BLaER1 (cell line): ENCODE data around the gene NCAPD3.

ENCODE experiments used
- H3K27ac ChIP-seq: shearing (Covaris generic); formaldehyde crosslinking; 2 replicates; pipeline ENCODE4 v1.8.1; 2022
- H3K27me3 ChIP-seq: shearing (Covaris generic); formaldehyde crosslinking; 2 replicates; pipeline ENCODE4 v1.8.1; 2022
- H3K36me3 ChIP-seq: shearing (Covaris generic); formaldehyde crosslinking; 2 replicates; pipeline ENCODE4 v1.8.1; 2022
- H3K4me1 ChIP-seq: shearing (Covaris generic); formaldehyde crosslinking; 2 replicates; pipeline ENCODE4 v1.8.1; 2022
- H3K4me2 ChIP-seq: shearing (Covaris generic); formaldehyde crosslinking; 2 replicates; pipeline ENCODE4 v1.8.1; 2022
- H3K4me3 ChIP-seq: shearing (Covaris generic); formaldehyde crosslinking; 2 replicates; pipeline ENCODE4 v1.8.1; 2022
- H3K9ac ChIP-seq: shearing (Covaris generic); formaldehyde crosslinking; 2 replicates; pipeline ENCODE4 v1.8.1; 2022
- H3K9me3 ChIP-seq: shearing (Covaris generic); formaldehyde crosslinking; 2 replicates; pipeline ENCODE4 v1.8.1; 2022
- H4K20me1 ChIP-seq: shearing (Covaris generic); formaldehyde crosslinking; 2 replicates; pipeline ENCODE4 v1.8.1; 2022
- Cebpa-rat ChIP-seq: shearing (Covaris generic); IDR thresholded peaks from 2 replicates; pipeline ENCODE4 v1.8.1; 2022

The NCAPD3 gene

GRCh38 chr11:134223836-134224709, at the start of gene NCAPD3, which contains the start of gene VPS26B:
Gene NCAPD3, minus strand, starts transcription at chr11:134223967. Its CDS starts 41 bp downstream, at chr11:134223926.
Gene VPS26B, plus strand, starts transcription at chr11:134224671. Its CDS starts 452 bp downstream, at chr11:134225123.
- peaks cover 29% of the 10 kb centered on the region for H3K27me3 ChIP-seq
- peak within 1 kb of the TSS; percentile 91 for H3K4me3 ChIP-seq
- H3K36me3 ChIP-seq, result peaks cover 16% of the 10 kb centered on the region
- H3K4me2 ChIP-seq, result peak within 1 kb of the TSS; percentile 99
- no peaks in the 10 kb centered on the region for H3K9me3 ChIP-seq
- H4K20me1 ChIP-seq, result peaks cover 82% of the 10 kb centered on the region
- peaks cover 62% of the 10 kb centered on the region for H3K4me1 ChIP-seq
- peak within 1 kb of the TSS; percentile 79 for H3K27ac ChIP-seq
- H3K9ac ChIP-seq, result peak within 1 kb of the TSS; percentile 83
- no peak for TF ChIP-seq Cebpa-rat

GRCh38 chr11:134273317-134273712, 49.5 kb upstream of the NCAPD3 start:
- Histone ChIP-seq H3K4me2 (no peak overlapping the region), H3K9me3 (peaks cover 3% of the 10 kb centered on the region), H3K36me3 (no peaks in the 10 kb centered on the region), H3K27me3 (peaks cover 71% of the 10 kb centered on the region), H3K9ac (no peak overlapping the region), H3K4me1 (peaks cover 51% of the 10 kb centered on the region), H3K4me3 (no peak overlapping the region), H3K27ac (no peak overlapping the region), H4K20me1 (peaks cover 53% of the 10 kb centered on the region)
- no peak for TF ChIP-seq Cebpa-rat

GRCh38 chr11:134272381-134273316, 48.9 kb upstream of the NCAPD3 start:
- H4K20me1 ChIP-seq, result peaks cover 47% of the 10 kb centered on the region
- no peak overlapping the region for H3K4me2 ChIP-seq
- TF ChIP-seq Cebpa-rat, result no peak
- no peak overlapping the region for H3K4me3 ChIP-seq
- H3K27me3 ChIP-seq, result peaks cover 69% of the 10 kb centered on the region
- no peaks in the 10 kb centered on the region for H3K36me3 ChIP-seq
- H3K9ac ChIP-seq, result no peak overlapping the region
- H3K4me1 ChIP-seq, result peaks cover 45% of the 10 kb centered on the region
- H3K9me3 ChIP-seq, result no peaks in the 10 kb centered on the region
- H3K27ac ChIP-seq, result no peak overlapping the region

- no peaks in the 10 kb centered on the region for H3K36me3 ChIP-seq
- H3K4me3 ChIP-seq, result no peak overlapping the region
- H3K27me3 ChIP-seq, result peaks cover 62% of the 10 kb centered on the region
- H4K20me1 ChIP-seq, result peaks cover 40% of the 10 kb centered on the region
- no peak for TF ChIP-seq Cebpa-rat
- no peaks in the 10 kb centered on the region for H3K9me3 ChIP-seq
- H3K27ac ChIP-seq, result no peak overlapping the region
- H3K4me2 ChIP-seq, result no peak overlapping the region
- H3K4me1 ChIP-seq, result peaks cover 38% of the 10 kb centered on the region
- H3K9ac ChIP-seq, result no peak overlapping the region
These were observed 48.2 kb upstream of the NCAPD3 start for GRCh38 chr11:134271978-134272377.

GRCh38 chr11:134270250-134270714, 46.5 kb upstream of the NCAPD3 start:
- H3K4me3 ChIP-seq, result no peak overlapping the region
- H3K4me1 ChIP-seq, result peaks cover 21% of the 10 kb centered on the region
- peak overlapping the region; percentile 53 for H3K4me2 ChIP-seq
- H3K27ac ChIP-seq, result no peak overlapping the region
- peaks cover 23% of the 10 kb centered on the region for H4K20me1 ChIP-seq
- H3K9ac ChIP-seq, result no peak overlapping the region
- H3K9me3 ChIP-seq, result no peaks in the 10 kb centered on the region
- H3K36me3 ChIP-seq, result no peaks in the 10 kb centered on the region; the same call in 1 of the 2 replicates
- no peak for TF ChIP-seq Cebpa-rat
- H3K27me3 ChIP-seq, result peaks cover 45% of the 10 kb centered on the region

- peaks cover 22% of the 10 kb centered on the region for H3K27me3 ChIP-seq
- peaks cover 16% of the 10 kb centered on the region for H3K4me1 ChIP-seq
- H3K27ac ChIP-seq, result no peak overlapping the region
- H3K4me3 ChIP-seq, result no peak overlapping the region
- H3K9me3 ChIP-seq, result no peaks in the 10 kb centered on the region
- TF ChIP-seq Cebpa-rat, result no peak
- no peak overlapping the region for H3K9ac ChIP-seq
- no peak overlapping the region for H3K4me2 ChIP-seq
- H3K36me3 ChIP-seq, result peaks cover 13% of the 10 kb centered on the region; the same call in 1 of the 2 replicates
- peaks cover 4% of the 10 kb centered on the region; the same call in 1 of the 2 replicates for H4K20me1 ChIP-seq
These were observed 44.2 kb upstream of the NCAPD3 start for GRCh38 chr11:134267966-134268365.

GRCh38 chr11:134267461-134267860, 43.7 kb upstream of the NCAPD3 start:
- Histone ChIP-seq H3K4me2 (no peak overlapping the region), H3K27ac (no peak overlapping the region), H3K36me3 (peaks cover 18% of the 10 kb centered on the region; the same call in 1 of the 2 replicates), H3K27me3 (peaks cover 17% of the 10 kb centered on the region), H3K9me3 (no peaks in the 10 kb centered on the region), H3K4me1 (peaks cover 11% of the 10 kb centered on the region), H3K9ac (no peak overlapping the region), H4K20me1 (no peaks in the 10 kb centered on the region), H3K4me3 (no peak overlapping the region)
- no peak for TF ChIP-seq Cebpa-rat

- Histone ChIP-seq H4K20me1 (no peaks in the 10 kb centered on the region), H3K4me2 (no peak overlapping the region), H3K4me3 (no peak overlapping the region), H3K27me3 (peaks cover 11% of the 10 kb centered on the region), H3K27ac (no peak overlapping the region), H3K36me3 (peaks cover 24% of the 10 kb centered on the region), H3K4me1 (peaks cover 16% of the 10 kb centered on the region), H3K9ac (no peak overlapping the region), H3K9me3 (no peaks in the 10 kb centered on the region)
- TF ChIP-seq Cebpa-rat, result no peak
These were observed 43.1 kb upstream of the NCAPD3 start for GRCh38 chr11:134266841-134267251.

- H3K9ac ChIP-seq, result no peak overlapping the region
- H4K20me1 ChIP-seq, result no peaks in the 10 kb centered on the region
- no peak overlapping the region for H3K4me3 ChIP-seq
- H3K9me3 ChIP-seq, result no peaks in the 10 kb centered on the region
- H3K27me3 ChIP-seq, result peaks cover 7% of the 10 kb centered on the region
- H3K27ac ChIP-seq, result no peak overlapping the region
- peaks cover 20% of the 10 kb centered on the region for H3K4me1 ChIP-seq
- H3K36me3 ChIP-seq, result peaks cover 28% of the 10 kb centered on the region
- no peak for TF ChIP-seq Cebpa-rat
- H3K4me2 ChIP-seq, result no peak overlapping the region
These were observed 42.7 kb upstream of the NCAPD3 start for GRCh38 chr11:134266440-134266839.
